ENCODE results near the gene NMUR2.

Gene NMUR2, protein sequence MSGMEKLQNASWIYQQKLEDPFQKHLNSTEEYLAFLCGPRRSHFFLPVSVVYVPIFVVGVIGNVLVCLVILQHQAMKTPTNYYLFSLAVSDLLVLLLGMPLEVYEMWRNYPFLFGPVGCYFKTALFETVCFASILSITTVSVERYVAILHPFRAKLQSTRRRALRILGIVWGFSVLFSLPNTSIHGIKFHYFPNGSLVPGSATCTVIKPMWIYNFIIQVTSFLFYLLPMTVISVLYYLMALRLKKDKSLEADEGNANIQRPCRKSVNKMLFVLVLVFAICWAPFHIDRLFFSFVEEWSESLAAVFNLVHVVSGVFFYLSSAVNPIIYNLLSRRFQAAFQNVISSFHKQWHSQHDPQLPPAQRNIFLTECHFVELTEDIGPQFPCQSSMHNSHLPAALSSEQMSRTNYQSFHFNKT

DNA sequence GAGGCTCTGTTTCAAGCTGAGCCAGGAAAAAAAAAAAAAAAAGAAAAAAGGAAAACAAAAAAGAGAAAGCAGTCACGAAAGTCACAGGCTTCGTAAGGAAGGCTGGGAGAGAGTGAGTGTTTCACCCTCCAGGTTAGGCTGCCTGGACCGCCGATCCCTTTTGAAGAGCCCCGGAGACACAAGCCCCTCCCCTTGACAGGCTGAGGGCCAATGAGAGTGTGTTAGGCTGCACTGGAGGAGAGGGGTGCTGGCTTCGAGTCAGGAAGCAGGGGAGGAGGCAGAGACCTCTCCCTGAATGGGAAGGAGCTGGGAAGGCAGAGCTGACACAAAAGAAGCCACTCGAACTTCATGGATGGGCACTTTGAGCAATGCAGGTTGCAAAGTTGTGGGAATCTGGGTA, at the start of gene NMUR2:
NMUR2 (minus strand) TSS at position 135 of the 400 bp plus-strand sequence. CDS start 166 bp downstream, outside the sequence.
- no peaks in the 10 kb centered on the region for H3K4me1 ChIP-seq (ENCODE audit: control insufficient read depth, insufficient read depth, low read length)

DNA sequence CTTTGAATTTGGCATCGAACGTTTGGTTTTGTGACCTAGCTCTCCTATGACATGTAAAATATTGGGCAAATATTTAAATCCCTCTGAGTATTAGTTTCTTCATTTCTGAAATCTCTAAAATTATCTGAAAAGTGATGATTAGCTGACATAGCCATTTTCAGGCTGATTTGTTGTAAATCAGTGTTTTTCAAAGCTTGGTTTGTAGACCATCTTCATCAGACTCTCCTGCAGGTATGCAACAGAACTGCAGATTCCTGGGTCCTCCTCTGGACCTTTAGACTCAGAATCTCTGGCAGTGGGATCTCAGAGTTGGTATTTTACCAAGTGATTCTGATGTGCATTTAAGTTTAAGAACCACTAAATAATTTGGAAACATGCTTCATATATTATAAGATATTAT, 38.9 kb upstream of the NMUR2 start:
- Histone ChIP-seq H3K4me3 (ENCODE audit: low read length) (no peak overlapping the region), H3K9me3 (ENCODE audit: control insufficient read depth, low read length) (no peaks in the 10 kb centered on the region), H3K4me1 (ENCODE audit: control insufficient read depth, insufficient read depth, low read length) (no peaks in the 10 kb centered on the region), H3K27me3 (ENCODE audit: control insufficient read depth, insufficient read depth, low read length) (no peaks in the 10 kb centered on the region), H3K9ac (ENCODE audit: low read length) (no peak overlapping the region), H3K36me3 (ENCODE audit: control insufficient read depth, insufficient read depth, low read length) (no peaks in the 10 kb centered on the region)

More for the DNA sequence above, at the start of gene NMUR2:
- Histone ChIP-seq H3K4me3 (ENCODE audit: low read length) (peak within 1 kb of the TSS; percentile 32), H3K9me3 (ENCODE audit: control insufficient read depth, low read length) (no peaks in the 10 kb centered on the region), H3K9ac (ENCODE audit: low read length) (peak within 1 kb of the TSS; percentile 56), H3K27me3 (ENCODE audit: control insufficient read depth, insufficient read depth, low read length) (no peaks in the 10 kb centered on the region), H3K36me3 (ENCODE audit: control insufficient read depth, insufficient read depth, low read length) (no peaks in the 10 kb centered on the region)

DNA sequence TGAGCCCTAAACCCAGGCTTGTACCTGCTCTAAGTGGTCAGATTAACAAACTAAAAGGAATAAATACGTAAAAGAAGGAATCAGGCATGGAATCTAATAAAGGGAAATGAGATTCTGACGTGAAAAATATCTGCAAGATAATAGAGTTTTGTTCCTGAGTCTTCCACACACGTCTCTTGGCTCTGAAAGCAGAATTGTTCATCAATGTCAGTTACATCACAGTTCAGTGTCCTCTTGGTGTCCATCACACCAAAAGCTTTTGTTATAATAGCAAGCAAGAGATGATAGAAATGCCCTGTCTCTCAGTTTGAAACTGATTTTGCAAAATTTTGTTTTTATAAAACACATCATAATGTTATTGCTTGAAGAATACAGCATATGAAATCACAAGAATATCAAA, 34.7 kb upstream of the NMUR2 start:
- Histone ChIP-seq H3K9me3 (ENCODE audit: control insufficient read depth, low read length) (no peaks in the 10 kb centered on the region), H3K9ac (ENCODE audit: low read length) (no peak overlapping the region), H3K36me3 (ENCODE audit: control insufficient read depth, insufficient read depth, low read length) (no peaks in the 10 kb centered on the region), H3K4me1 (ENCODE audit: control insufficient read depth, insufficient read depth, low read length) (no peaks in the 10 kb centered on the region), H3K4me3 (ENCODE audit: low read length) (no peak overlapping the region), H3K27me3 (ENCODE audit: control insufficient read depth, insufficient read depth, low read length) (no peaks in the 10 kb centered on the region)

DNA sequence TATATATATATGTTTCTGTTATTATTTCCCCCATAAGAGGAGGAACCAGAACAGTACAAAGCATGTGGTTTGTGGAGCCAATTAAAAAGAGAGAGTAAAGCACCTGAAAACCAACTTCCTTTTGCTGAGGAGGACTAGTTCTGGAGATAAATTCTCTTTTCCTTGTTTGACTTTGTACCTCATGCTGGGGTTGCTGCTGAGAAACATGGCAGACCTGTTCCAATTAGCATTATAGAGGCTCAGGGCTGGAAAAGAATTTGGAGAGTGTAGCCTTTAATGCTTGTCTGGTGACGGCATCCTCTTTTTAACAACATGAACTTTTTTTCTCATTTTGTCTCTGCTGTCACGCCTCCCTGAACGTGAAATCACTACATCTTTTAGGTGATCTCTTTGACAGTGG, 32.8 kb upstream of the NMUR2 start:
- Histone ChIP-seq H3K9ac (ENCODE audit: low read length) (no peak overlapping the region), H3K27me3 (ENCODE audit: control insufficient read depth, insufficient read depth, low read length) (no peaks in the 10 kb centered on the region), H3K4me3 (ENCODE audit: low read length) (no peak overlapping the region), H3K36me3 (ENCODE audit: control insufficient read depth, insufficient read depth, low read length) (no peaks in the 10 kb centered on the region), H3K9me3 (ENCODE audit: control insufficient read depth, low read length) (no peaks in the 10 kb centered on the region), H3K4me1 (ENCODE audit: control insufficient read depth, insufficient read depth, low read length) (no peaks in the 10 kb centered on the region)

DNA sequence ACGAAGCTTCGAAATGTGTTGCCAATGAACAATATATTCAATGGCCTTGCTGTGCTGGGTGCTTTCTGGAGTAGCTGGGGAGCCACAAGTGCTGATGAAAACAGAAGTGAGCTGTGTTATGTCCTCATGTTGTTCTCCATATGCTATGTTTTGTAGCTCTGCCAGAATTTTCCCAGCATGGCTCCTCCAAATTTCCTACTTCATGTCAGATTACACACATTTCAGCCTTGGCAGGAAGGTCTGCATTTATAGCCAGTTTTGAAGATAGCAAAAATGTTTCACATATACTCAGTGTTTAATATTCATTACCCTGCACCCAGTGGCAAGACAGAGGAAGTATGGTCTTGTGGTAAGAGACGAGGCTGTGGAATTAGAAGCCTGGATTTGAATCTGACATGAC, 22.6 kb upstream of the NMUR2 start:
- H3K36me3 ChIP-seq (ENCODE audit: control insufficient read depth, insufficient read depth, low read length), result no peaks in the 10 kb centered on the region
- no peaks in the 10 kb centered on the region for H3K27me3 ChIP-seq (ENCODE audit: control insufficient read depth, insufficient read depth, low read length)
- no peaks in the 10 kb centered on the region for H3K4me1 ChIP-seq (ENCODE audit: control insufficient read depth, insufficient read depth, low read length)
- no peak overlapping the region for H3K9ac ChIP-seq (ENCODE audit: low read length)
- no peak overlapping the region for H3K4me3 ChIP-seq (ENCODE audit: low read length)
- no peaks in the 10 kb centered on the region for H3K9me3 ChIP-seq (ENCODE audit: control insufficient read depth, low read length)

DNA sequence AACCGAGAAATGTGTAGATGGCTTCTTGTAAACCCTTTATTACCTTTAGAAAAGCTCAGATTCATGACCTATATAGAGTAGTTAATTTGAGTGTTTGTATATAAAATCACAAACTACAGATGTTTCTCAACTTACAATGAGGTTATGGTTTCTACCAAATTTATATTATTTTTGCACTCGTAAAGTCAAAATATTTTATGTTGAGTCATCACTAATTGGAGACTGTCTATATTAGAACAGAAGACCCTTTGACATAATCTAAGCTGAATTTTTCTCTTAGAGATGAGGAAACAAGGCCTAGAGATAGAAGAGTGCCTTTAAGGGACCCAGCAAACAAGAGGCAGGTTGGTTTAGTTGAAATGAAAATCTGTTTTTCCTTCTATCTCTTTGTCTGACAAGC, 20.0 kb upstream of the NMUR2 start:
- Histone ChIP-seq H3K4me3 (ENCODE audit: low read length) (no peak overlapping the region), H3K9me3 (ENCODE audit: control insufficient read depth, low read length) (no peaks in the 10 kb centered on the region), H3K36me3 (ENCODE audit: control insufficient read depth, insufficient read depth, low read length) (no peaks in the 10 kb centered on the region), H3K27me3 (ENCODE audit: control insufficient read depth, insufficient read depth, low read length) (no peaks in the 10 kb centered on the region), H3K9ac (ENCODE audit: low read length) (no peak overlapping the region), H3K4me1 (ENCODE audit: control insufficient read depth, insufficient read depth, low read length) (no peaks in the 10 kb centered on the region)

DNA sequence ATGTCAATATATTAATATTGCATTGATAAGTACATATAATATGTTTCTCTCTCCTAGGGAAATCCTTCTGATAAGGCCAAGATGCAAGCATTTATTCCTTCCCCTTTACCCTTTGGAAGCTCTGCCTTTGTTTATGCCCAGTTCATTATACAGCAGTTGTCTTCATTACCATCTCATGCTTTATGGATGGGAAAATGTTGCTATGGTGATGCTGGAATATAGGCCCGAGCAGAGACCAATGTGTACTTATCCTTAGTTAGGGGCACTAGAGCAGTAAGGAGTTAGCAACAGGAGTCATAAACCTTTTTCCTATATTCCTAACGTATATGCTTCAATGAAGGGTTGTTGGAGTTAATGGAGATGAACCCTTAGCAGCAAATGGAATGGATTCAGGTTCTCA, 19.4 kb upstream of the NMUR2 start:
- H3K9ac ChIP-seq (ENCODE audit: low read length), result no peak overlapping the region
- no peak overlapping the region for H3K4me3 ChIP-seq (ENCODE audit: low read length)
- H3K4me1 ChIP-seq (ENCODE audit: control insufficient read depth, insufficient read depth, low read length), result no peaks in the 10 kb centered on the region
- no peaks in the 10 kb centered on the region for H3K36me3 ChIP-seq (ENCODE audit: control insufficient read depth, insufficient read depth, low read length)
- no peaks in the 10 kb centered on the region for H3K27me3 ChIP-seq (ENCODE audit: control insufficient read depth, insufficient read depth, low read length)
- no peaks in the 10 kb centered on the region for H3K9me3 ChIP-seq (ENCODE audit: control insufficient read depth, low read length)

DNA sequence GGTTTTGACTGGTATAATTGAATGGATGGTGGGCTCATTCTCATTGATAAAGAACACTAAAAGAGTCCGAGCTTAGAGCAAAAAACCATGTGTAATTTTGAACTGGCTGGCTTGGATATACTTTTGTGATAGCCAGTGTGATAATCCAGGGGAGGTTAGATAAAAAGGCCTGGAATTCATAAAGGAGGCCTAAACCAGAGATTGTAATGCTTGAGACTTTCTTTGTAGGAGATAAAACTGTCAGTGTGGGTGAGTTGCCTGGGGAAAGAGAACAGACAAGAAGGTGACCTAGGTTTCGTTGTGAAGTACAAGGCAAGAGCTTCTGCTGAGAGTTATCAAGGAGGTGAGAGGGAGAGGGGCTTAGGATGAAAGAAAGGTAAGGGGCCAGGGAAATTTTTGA, 17.0 kb upstream of the NMUR2 start:
- Histone ChIP-seq H3K9me3 (ENCODE audit: control insufficient read depth, low read length) (no peaks in the 10 kb centered on the region), H3K27me3 (ENCODE audit: control insufficient read depth, insufficient read depth, low read length) (no peaks in the 10 kb centered on the region), H3K4me3 (ENCODE audit: low read length) (no peak overlapping the region), H3K4me1 (ENCODE audit: control insufficient read depth, insufficient read depth, low read length) (no peaks in the 10 kb centered on the region), H3K9ac (ENCODE audit: low read length) (no peak overlapping the region), H3K36me3 (ENCODE audit: control insufficient read depth, insufficient read depth, low read length) (no peaks in the 10 kb centered on the region)

DNA sequence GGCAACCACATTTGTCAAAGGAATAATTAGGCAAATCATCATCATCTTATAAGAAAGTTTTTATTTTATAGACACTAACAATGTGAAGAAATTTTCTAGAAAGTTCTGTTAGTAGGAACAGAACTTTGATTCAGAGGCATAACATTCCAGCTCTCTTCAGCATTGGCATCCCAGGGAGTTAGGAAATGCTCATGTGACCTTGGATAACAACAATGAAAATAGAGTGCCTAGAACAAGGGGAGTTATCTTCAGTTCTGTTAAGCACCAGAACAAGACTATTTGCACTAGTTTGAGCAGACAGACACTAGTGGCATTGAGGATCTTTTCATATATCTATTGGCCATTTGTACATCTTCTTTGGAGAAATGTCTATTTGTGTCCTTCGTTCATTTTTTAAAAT, 7.0 kb upstream of the NMUR2 start:
- no peak overlapping the region for H3K4me3 ChIP-seq (ENCODE audit: low read length)
- no peaks in the 10 kb centered on the region for H3K27me3 ChIP-seq (ENCODE audit: control insufficient read depth, insufficient read depth, low read length)
- H3K9me3 ChIP-seq (ENCODE audit: control insufficient read depth, low read length), result no peaks in the 10 kb centered on the region
- H3K36me3 ChIP-seq (ENCODE audit: control insufficient read depth, insufficient read depth, low read length), result no peaks in the 10 kb centered on the region
- H3K9ac ChIP-seq (ENCODE audit: low read length), result no peak overlapping the region
- no peaks in the 10 kb centered on the region for H3K4me1 ChIP-seq (ENCODE audit: control insufficient read depth, insufficient read depth, low read length)

DNA sequence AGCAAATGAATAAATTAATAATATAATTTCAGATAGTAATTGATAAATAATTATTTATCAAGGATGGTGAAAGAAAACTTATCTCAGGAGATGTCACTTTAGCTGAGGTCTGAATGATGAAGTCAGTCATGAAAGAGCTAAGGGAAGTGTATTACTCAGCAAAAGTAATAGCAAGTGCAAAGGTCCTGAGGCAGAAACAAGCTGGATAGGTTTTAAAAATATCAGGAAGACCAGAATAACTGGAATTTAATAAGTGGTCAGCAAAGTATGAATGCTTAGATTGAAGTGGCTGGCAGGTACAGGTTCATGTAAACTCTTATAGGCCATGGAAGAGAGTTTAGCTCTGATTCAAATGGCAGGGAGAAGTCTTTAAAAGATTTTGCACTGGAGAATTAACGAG, 1.0 kb upstream of the NMUR2 start:
- H3K9ac ChIP-seq (ENCODE audit: low read length), result no peak overlapping the region
- no peaks in the 10 kb centered on the region for H3K9me3 ChIP-seq (ENCODE audit: control insufficient read depth, low read length)
- H3K4me3 ChIP-seq (ENCODE audit: low read length), result no peak overlapping the region
- H3K4me1 ChIP-seq (ENCODE audit: control insufficient read depth, insufficient read depth, low read length), result no peaks in the 10 kb centered on the region
- no peaks in the 10 kb centered on the region for H3K27me3 ChIP-seq (ENCODE audit: control insufficient read depth, insufficient read depth, low read length)
- no peaks in the 10 kb centered on the region for H3K36me3 ChIP-seq (ENCODE audit: control insufficient read depth, insufficient read depth, low read length)

DNA sequence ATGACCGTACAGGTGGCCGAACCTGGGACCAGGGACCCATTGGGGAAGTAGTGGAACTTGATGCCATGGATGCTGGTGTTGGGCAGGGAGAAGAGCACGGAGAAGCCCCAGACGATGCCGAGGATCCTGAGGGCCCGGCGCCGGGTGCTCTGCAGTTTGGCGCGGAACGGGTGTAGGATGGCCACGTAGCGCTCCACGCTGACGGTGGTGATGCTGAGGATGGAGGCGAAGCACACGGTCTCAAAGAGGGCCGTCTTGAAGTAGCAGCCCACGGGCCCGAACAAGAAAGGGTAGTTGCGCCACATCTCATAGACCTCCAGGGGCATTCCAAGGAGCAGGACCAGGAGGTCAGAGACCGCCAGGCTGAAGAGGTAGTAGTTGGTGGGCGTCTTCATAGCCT, 585 bp downstream of the NMUR2 start:
- no peak overlapping the region for H3K4me3 ChIP-seq (ENCODE audit: low read length)
- H3K27me3 ChIP-seq (ENCODE audit: control insufficient read depth, insufficient read depth, low read length), result no peaks in the 10 kb centered on the region
- H3K36me3 ChIP-seq (ENCODE audit: control insufficient read depth, insufficient read depth, low read length), result no peaks in the 10 kb centered on the region
- no peak overlapping the region for H3K9ac ChIP-seq (ENCODE audit: low read length)
- H3K4me1 ChIP-seq (ENCODE audit: control insufficient read depth, insufficient read depth, low read length), result no peaks in the 10 kb centered on the region
- no peaks in the 10 kb centered on the region for H3K9me3 ChIP-seq (ENCODE audit: control insufficient read depth, low read length)

DNA sequence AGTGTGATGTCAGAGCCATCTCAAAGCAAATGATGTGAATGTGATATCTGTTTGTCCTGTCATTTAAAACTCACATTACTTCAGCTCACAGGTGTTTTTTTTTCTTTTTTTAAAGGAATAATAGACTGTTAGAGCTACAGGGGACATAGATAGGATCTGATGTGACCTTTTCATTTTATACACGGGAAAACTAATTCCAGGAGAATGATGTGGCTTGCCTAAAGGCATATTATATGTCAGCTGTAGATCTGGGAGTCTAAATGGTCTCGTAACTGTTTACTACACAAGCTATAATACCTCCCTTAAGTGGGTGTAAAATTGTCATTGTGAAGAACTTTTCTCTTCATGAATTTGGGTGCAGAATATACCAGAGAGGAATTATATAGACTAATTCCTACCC, 2.0 kb downstream of the NMUR2 start:
- H3K9ac ChIP-seq (ENCODE audit: low read length), result no peak overlapping the region
- no peak overlapping the region for H3K4me3 ChIP-seq (ENCODE audit: low read length)
- no peaks in the 10 kb centered on the region for H3K27me3 ChIP-seq (ENCODE audit: control insufficient read depth, insufficient read depth, low read length)
- H3K4me1 ChIP-seq (ENCODE audit: control insufficient read depth, insufficient read depth, low read length), result no peaks in the 10 kb centered on the region
- no peaks in the 10 kb centered on the region for H3K9me3 ChIP-seq (ENCODE audit: control insufficient read depth, low read length)
- H3K36me3 ChIP-seq (ENCODE audit: control insufficient read depth, insufficient read depth, low read length), result no peaks in the 10 kb centered on the region

DNA sequence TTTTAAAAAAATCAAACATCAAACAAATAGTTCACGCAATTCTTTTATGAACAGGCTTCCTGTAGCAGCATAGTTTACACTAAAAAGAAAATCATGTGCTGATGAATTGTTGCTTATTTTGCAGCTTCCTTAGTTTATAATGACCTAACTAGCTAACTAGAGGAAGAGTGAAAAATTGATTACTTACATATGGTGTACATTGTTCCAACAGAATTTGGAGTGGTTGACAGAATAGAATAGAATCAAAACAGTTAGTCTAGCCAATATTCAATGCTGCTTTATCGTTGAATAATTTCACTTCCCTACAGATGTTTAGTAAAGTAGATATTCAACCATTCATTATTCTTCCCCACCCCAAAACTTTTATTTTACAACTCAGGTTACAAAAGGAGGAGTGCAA, 4.2 kb downstream of the NMUR2 start:
- Histone ChIP-seq H3K9me3 (ENCODE audit: control insufficient read depth, low read length) (no peaks in the 10 kb centered on the region), H3K4me3 (ENCODE audit: low read length) (no peak overlapping the region), H3K36me3 (ENCODE audit: control insufficient read depth, insufficient read depth, low read length) (no peaks in the 10 kb centered on the region), H3K27me3 (ENCODE audit: control insufficient read depth, insufficient read depth, low read length) (no peaks in the 10 kb centered on the region), H3K4me1 (ENCODE audit: control insufficient read depth, insufficient read depth, low read length) (no peaks in the 10 kb centered on the region), H3K9ac (ENCODE audit: low read length) (no peak overlapping the region)

All from mucosa of stomach (tissue), 1 donor.